HepG2 (cell line): ENCODE data around the gene ZNF75A. TPM values are rescaled to one million over a fixed set of nuclear protein-coding genes. Genes with fewer than 3 reads are reported as not detected.

Experiments used
- ATAC-seq: fragments of 200-7000 bp; cut with Tn5 transposase; 3 replicates; pipeline ENCODE4 v1.9.1; 2020; ENCODE audit warnings: mild to moderate bottlenecking, moderate library complexity
- BruUV-seq: library from RNA; stranded (reverse); fragments of 400-500 nt; replicated peaks from 2 replicates; lab custom pipeline; 2021; lab: Mats Ljungman, UMichigan
- CTCF ChIA-PET: fragments of 300-600 bp; formaldehyde crosslinking; extraction: SDS; loops from one replicate; lab custom pipeline; 2021; ENCODE audit warnings: low total read pairs, inconsistent platforms, low intra/inter-chr PET ratio; lab: Yijun Ruan, JAX
- POLR2A ChIA-PET: fragments of 350-600 bp; sonication (Branson Sonifier 250); formaldehyde crosslinking; loops from one replicate; lab custom pipeline; 2020; ENCODE audit warnings: antibody characterized with exemption, inconsistent platforms; lab: Yijun Ruan, JAX
- DNase-seq: peaks from one replicate; pipeline ENCODE4 v3.0.0-alpha.2; 2015; ENCODE audit warnings: low spot score
- FAIRE-seq: peaks from 3 replicates; lab custom pipeline; 2011; peaks lifted over from hg19 to GRCh38; lab: Jason Lieb, UNC
- H2AFZ ChIP-seq: one replicate; pipeline ENCODE4 v1.6.1; 2011; ENCODE audit warnings: low read length, inconsistent platforms
- H3K27ac ChIP-seq: fragments of 300-600 bp; 3 replicates; pipeline ENCODE4 v1.8.0; 2011; ENCODE audit warnings: mixed run types, mild to moderate bottlenecking, mixed read lengths, low read length, inconsistent platforms; ENCODE audit not compliant: insufficient read depth; ENCODE audit errors: extremely low read length
- H3K27me3 ChIP-seq, 2 experiments: fragments of 200-600 bp in 1 of 2; 2 replicates in 1 of 2; 3 replicates in 1 of 2; pipeline versions ENCODE4 v1.6.0 to v1.8.0; 2011; ENCODE audit warnings: low read length in 2 of 2, mild to moderate bottlenecking in 2 of 2, moderate library complexity in 2 of 2, inconsistent platforms in 1 of 2; ENCODE audit not compliant: insufficient read depth in 2 of 2, control insufficient read depth in 1 of 2
- H3K36me3 ChIP-seq, 2 experiments: fragments of 200-600 bp in 1 of 2; replicated peaks in 1 of 2; 2 replicates in 1 of 2; 3 replicates in 1 of 2; pipeline versions ENCODE4 v1.5.1 to v1.8.0; 2011; ENCODE audit warnings: low read length in 2 of 2, inconsistent platforms in 1 of 2; ENCODE audit not compliant: insufficient read depth in 2 of 2, control insufficient read depth in 1 of 2
- H3K4me1 ChIP-seq: 2 replicates; pipeline ENCODE4 v1.5.1; 2012; ENCODE audit warnings: low read length, inconsistent platforms; ENCODE audit not compliant: insufficient read depth
- H3K4me2 ChIP-seq: 2 replicates; pipeline ENCODE4 v1.6.0; 2011; ENCODE audit warnings: low read depth, low read length, inconsistent platforms
- H3K4me3 ChIP-seq, 3 experiments: fragments of 200-600 bp in 1 of 3; sonication (generic), shearing (Covaris generic) in 1 of 3; replicated peaks in 1 of 3; 2 replicates each; pipeline ENCODE4 v1.5.1; 2011 to 2016; ENCODE audit warnings: low read length in 3 of 3, inconsistent platforms in 2 of 3, low read depth in 2 of 3, mild to moderate bottlenecking in 2 of 3, control low read depth in 1 of 3, mixed read lengths in 1 of 3; ENCODE audit not compliant: insufficient read depth in 1 of 3
- H3K79me2 ChIP-seq: one replicate; pipeline ENCODE4 v1.6.1; 2011; ENCODE audit warnings: low read length, inconsistent platforms; ENCODE audit not compliant: insufficient read depth
- H3K9ac ChIP-seq: 2 replicates; pipeline ENCODE4 v1.6.0; 2011; ENCODE audit warnings: mild to moderate bottlenecking, low read depth, low read length, inconsistent platforms; ENCODE audit not compliant: insufficient read depth
- H3K9me3 ChIP-seq: 2 replicates; pipeline ENCODE4 v1.5.1; 2012; ENCODE audit warnings: mild to moderate bottlenecking, low read length
- H4K20me1 ChIP-seq: 2 replicates; pipeline ENCODE4 v1.6.0; 2011; ENCODE audit warnings: inconsistent platforms, mild to moderate bottlenecking, low read length, moderate library complexity; ENCODE audit not compliant: insufficient read depth
- CENPX ChIP-seq: sonication (generic); formaldehyde crosslinking; IDR thresholded peaks from 2 replicates; pipeline ENCODE4 v1.9.0; 2021; ENCODE audit warnings: mild to moderate bottlenecking, missing genetic modification reagents, moderate library complexity
- DDIT3 ChIP-seq: sonication (generic); formaldehyde crosslinking; IDR thresholded peaks from 2 replicates; pipeline ENCODE4 v1.4.0; 2020; ENCODE audit warnings: mild to moderate bottlenecking, missing genetic modification reagents
- HOXA7 ChIP-seq: sonication (generic); formaldehyde crosslinking; IDR thresholded peaks from 2 replicates; pipeline ENCODE4 v1.8.1; 2022; ENCODE audit warnings: mild to moderate bottlenecking, missing genetic modification reagents, moderate library complexity
- PAX8 ChIP-seq: sonication (generic); formaldehyde crosslinking; IDR thresholded peaks from 2 replicates; pipeline ENCODE4 v1.8.0; 2022; ENCODE audit warnings: mild to moderate bottlenecking, missing genetic modification reagents, borderline replicate concordance
- POLR2G ChIP-seq: fragments of 200-400 bp; formaldehyde crosslinking; IDR thresholded peaks from 2 replicates; pipeline ENCODE4 v1.6.1; 2018; ENCODE audit warnings: mild to moderate bottlenecking, low read depth, low read length, moderate library complexity
- RFXANK ChIP-seq: IDR thresholded peaks from 2 replicates; pipeline ENCODE4 v1.6.1; 2016
- TSC22D2 ChIP-seq: sonication (generic); formaldehyde crosslinking; IDR thresholded peaks from 2 replicates; pipeline ENCODE4 v1.5.1; 2020; ENCODE audit warnings: missing genetic modification reagents, mild to moderate bottlenecking, borderline replicate concordance
- ZBTB46 ChIP-seq: sonication (generic); formaldehyde crosslinking; IDR thresholded peaks from 2 replicates; pipeline ENCODE4 v1.4.0; 2020; ENCODE audit warnings: mild to moderate bottlenecking, missing genetic modification reagents, borderline replicate concordance
- ZNF24 ChIP-seq: fragments of 450-650 bp; IDR thresholded peaks from 2 replicates; pipeline ENCODE4 v1.6.1; 2017; ENCODE audit warnings: antibody characterized with exemption, mild to moderate bottlenecking
- ZNF44 ChIP-seq: sonication (generic); formaldehyde crosslinking; IDR thresholded peaks from 2 replicates; pipeline ENCODE4 v1.5.1; 2020; ENCODE audit warnings: mild to moderate bottlenecking, missing genetic modification reagents
- ZNF574 ChIP-seq: sonication (generic); formaldehyde crosslinking; IDR thresholded peaks from 2 replicates; pipeline ENCODE4 v1.4.0; 2020; ENCODE audit warnings: missing genetic modification reagents
- ZNF710 ChIP-seq: sonication (generic); formaldehyde crosslinking; IDR thresholded peaks from 2 replicates; pipeline ENCODE4 v1.5.0; 2020; ENCODE audit warnings: mild to moderate bottlenecking, missing genetic modification reagents, borderline replicate concordance
- ZNF740 ChIP-seq: sonication (generic); formaldehyde crosslinking; IDR thresholded peaks from 2 replicates; pipeline ENCODE4 v1.4.0; 2020; ENCODE audit warnings: missing genetic modification reagents
- WGBS: methylation state at CpG from one replicate; pipeline ENCODE4 v1.1.6; 2017; ENCODE audit warnings: low lambda C conversion rate; 5-methylcytosine and 5-hydroxymethylcytosine counted together
- in situ Hi-C: cut with HindIII; loops from 2 replicates; pipeline ENCODE4 v1.10.0; 2017; ENCODE audit warnings: low pct_unique_long_range_greater_than_20kb; ENCODE audit not compliant: extremely low pct_ligation_motif_present
- intact Hi-C: fragments of 100-400 bp; cut with micrococcal nuclease; formaldehyde crosslinking; loops from one replicate; pipeline ENCODE4 v1.10.0; 2022; ENCODE audit not compliant: unreplicated experiment
- polyA plus RNA-seq, 8 experiments: library from polyadenylated mRNA; depleted of rRNA in 3 of 8; stranded (reverse) in 7 of 8; unstranded in 1 of 8; fragments of >200 nt; fragmentation: Illumina TruSeq in 4 of 8; extraction: Trizol in 4 of 8; gene quantifications; 2 replicates each; pipeline versions ENCODE4 v1.2.1 to v1.2.3, GENCODE V29; 2011 to 2016; ENCODE audit warnings: low read depth in 4 of 8, missing spikeins in 1 of 8, mixed read lengths in 1 of 8; ENCODE audit not compliant: insufficient read depth in 1 of 8
- total RNA-seq, 5 experiments: library from RNA; depleted of rRNA; stranded (reverse); fragments of >200 nt; fragmentation: Illumina TruSeq; extraction: Trizol; gene quantifications; 2 replicates each; pipeline ENCODE4 v1.2.3, GENCODE V29; 2016; ENCODE audit warnings: low read depth in 1 of 5

Gene ZNF75A
- total and polyA plus RNA-seq, 2 of the 13 experiments (the other 11 are each of a cell fraction or from before 2014, with no cell fraction given), result 1.4 to 2.1 TPM

- no peaks in the 10 kb centered on the region for H3K9me3 ChIP-seq
- peak within 1 kb of the TSS; percentile 99 for H3K27ac ChIP-seq
- TSS peak; percentile 94 for BruUV-seq
- intact Hi-C loops, result loop anchor here (1.0 to 2.0 kb wide), 3 partner anchors 18 to 118 kb away; partner anchors contain the start of genes ZNF174 and ZSCAN32
- peak within 1 kb of the TSS; percentile 87 for H3K4me2 ChIP-seq
- H3K79me2 ChIP-seq, result peaks cover 42% of the 10 kb centered on the region
- peak within 1 kb of the TSS; percentile 79 to 100 (median 99) for H3K4me3 ChIP-seq
- H2AFZ ChIP-seq, result no peak within 1 kb of the TSS
- 2% methylated on average over 39 of the region's 72 CpGs for WGBS
- CTCF ChIA-PET, result no interaction called here
- peaks cover 7 to 16% of the 10 kb centered on the region in 2 experiments for H3K36me3 ChIP-seq
- H4K20me1 ChIP-seq, result peaks cover 23% of the 10 kb centered on the region
- DNase-seq (peak; percentile 97), FAIRE-seq (peak; percentile 93), ATAC-seq (peak; percentile 93)
- peaks cover 45% of the 10 kb centered on the region for H3K4me1 ChIP-seq
- peak within 1 kb of the TSS; percentile 96 for H3K9ac ChIP-seq
- H3K27me3 ChIP-seq, result no peaks in the 10 kb centered on the region; a peak in 1 of 5 replicates
- in situ Hi-C loops, result no loop called here
- POLR2A ChIA-PET, result interaction anchor here (0.9 to 3.0 kb wide), 21 partner anchors 9 to 371 kb away, joined by 3 to 64 read pairs (median 6); partner anchors contain the start of genes CLUAP1, DNASE1, NAA60 and ZNF174
- TF ChIP-seq TSC22D2 (no peak), ZNF710 (CRISPR knock-in tag) (peak; percentile 23; the same call in 1 of the 2 replicates), POLR2G (peak; percentile 91), DDIT3 (no peak), ZNF740 (CRISPR knock-in tag) (no peak), ZNF44 (CRISPR knock-in tag) (no peak), HOXA7 (CRISPR knock-in tag) (no peak), ZBTB46 (CRISPR knock-in tag) (no peak), PAX8 (CRISPR knock-in tag) (peak; percentile 50; the same call in 1 of the 2 replicates), ZNF574 (CRISPR knock-in tag) (peak; percentile 91), ZNF24 (no peak), RFXANK (CRISPR knock-in tag) (no peak; the same call in 1 of the 2 replicates), CENPX (CRISPR knock-in tag) (no peak)
Measured at GRCh38 chr16:3282730-3283542, 22.4 kb upstream of the ZNF75A start, which contains the start of gene ZNF263. Gene ZNF263, plus strand, starts transcription at chr16:3283491. Its CDS starts 328 bp downstream, at chr16:3283819.
